K562 (cell line): ENCODE measurements around the gene PTGR1. TPM values are rescaled to one million over a fixed set of nuclear protein-coding genes. Genes with fewer than 3 reads are reported as not detected.

Experiments
- ELF2 ChIP-seq: fragments of 250-450 bp; sonication (Bioruptor Pico); IDR thresholded peaks from 2 replicates; pipeline ENCODE4 v1.5.0; 2021; ENCODE audit warnings: mild to moderate bottlenecking
- ETV5 ChIP-seq: sonication (generic); formaldehyde crosslinking; IDR thresholded peaks from 2 replicates; pipeline ENCODE4 v1.4.0; 2020; ENCODE audit warnings: low read depth, mild to moderate bottlenecking, missing genetic modification reagents
- KLF6 ChIP-seq: fragments of 250-450 bp; sonication (Bioruptor Pico); IDR thresholded peaks from 2 replicates; pipeline ENCODE4 v1.4.0; 2020; ENCODE audit warnings: mild to moderate bottlenecking, moderate library complexity, borderline replicate concordance
- LARP7 ChIP-seq: fragments of 450-650 bp; IDR thresholded peaks from 2 replicates; pipeline ENCODE4 v1.6.1; 2016
- PHF8 ChIP-seq: fragments of 200-600 bp; sonication (generic); IDR thresholded peaks from 2 replicates; pipeline ENCODE4 v1.6.1; 2012; ENCODE audit warnings: mixed run types, mild to moderate bottlenecking, inconsistent platforms, low read length, moderate library complexity, borderline replicate concordance
- POLR2H ChIP-seq: IDR thresholded peaks from 2 replicates; pipeline ENCODE4 v1.6.1; 2016; ENCODE audit warnings: missing genetic modification characterization, low read depth, mild to moderate bottlenecking, control low read depth, missing compliant biosample characterization, moderate library complexity
- SP1 ChIP-seq: sonication (generic); formaldehyde crosslinking; IDR thresholded peaks from 2 replicates; pipeline ENCODE4 v1.8.1; 2022; ENCODE audit warnings: mild to moderate bottlenecking, missing genetic modification reagents
- SREBF2 ChIP-seq: sonication (generic); formaldehyde crosslinking; IDR thresholded peaks from 2 replicates; pipeline ENCODE4 v1.4.0; 2020; ENCODE audit warnings: mild to moderate bottlenecking, missing genetic modification reagents
- ZNF121 ChIP-seq: sonication (generic); formaldehyde crosslinking; conservative IDR thresholded peaks from 2 replicates; pipeline ENCODE4 v1.8.0; 2022; ENCODE audit warnings: missing genetic modification reagents
- ZNF143 ChIP-seq: sonication (generic); formaldehyde crosslinking; IDR thresholded peaks from 2 replicates; pipeline ENCODE4 v1.9.0; 2022; ENCODE audit warnings: mild to moderate bottlenecking, missing genetic modification reagents
- ZNF277 ChIP-seq: fragments of 250-450 bp; sonication (Bioruptor Pico); IDR thresholded peaks from 2 replicates; pipeline ENCODE4 v1.8.0; 2022; ENCODE audit warnings: inconsistent platforms, mild to moderate bottlenecking, moderate library complexity, borderline replicate concordance
- ZNF785 ChIP-seq: fragments of 250-450 bp; sonication (Bioruptor Pico); IDR thresholded peaks from 2 replicates; pipeline ENCODE4 v1.4.0; 2020; ENCODE audit warnings: mild to moderate bottlenecking
- ZNF79 ChIP-seq: fragments of 250-450 bp; sonication (Bioruptor Pico); IDR thresholded peaks from 2 replicates; pipeline ENCODE4 v1.4.0; 2020; ENCODE audit warnings: low read depth, mild to moderate bottlenecking, moderate library complexity
- polyA plus RNA-seq, 8 experiments: library from polyadenylated mRNA; depleted of rRNA in 4 of 8; stranded (reverse) in 5 of 8; unstranded in 3 of 8; fragments of >200 nt; fragmentation: Nextera tagmentation in 2 of 8; fragmentation: Illumina TruSeq in 1 of 8; extraction: Ambion mirVana in 2 of 8; extraction: Trizol in 1 of 8; gene quantifications; 2 replicates each; pipeline versions ENCODE4 v1.2.1 to v1.2.3, GENCODE V29; 2011 to 2014; ENCODE audit warnings: inconsistent platforms in 1 of 8, missing spikeins in 1 of 8
- total RNA-seq, 7 experiments: library from RNA; depleted of rRNA in 6 of 7; stranded (reverse); fragments of >200 nt in 6 of 7; fragmentation: Illumina TruSeq in 2 of 7; extraction: Trizol in 2 of 7; gene quantifications; 2 replicates each; pipeline versions ENCODE4 v1.2.1 to v1.2.3, GENCODE V29; 2011 to 2021; ENCODE audit warnings: low replicate concordance in 1 of 7
- TF ChIP-seq, protein P1 (sequence below), 3 experiments: fragments of 200-800 bp in 1 of 3; fragments of 250-450 bp in 1 of 3; fragments of 450-650 bp in 1 of 3; sonication (Bioruptor Pico) in 1 of 3; sonication (Bioruptor generic) in 1 of 3; formaldehyde crosslinking in 1 of 3; IDR thresholded peaks; 2 replicates each; pipeline versions ENCODE4 v1.6.1 to v1.8.0; 2016 to 2022; ENCODE audit warnings: mild to moderate bottlenecking in 2 of 3, missing genetic modification characterization in 2 of 3, missing compliant biosample characterization in 1 of 3, moderate library complexity in 1 of 3
- TF ChIP-seq, protein P2 (sequence below), 2 experiments: fragments of 450-650 bp in 1 of 2; sonication (generic) in 1 of 2; formaldehyde crosslinking in 1 of 2; IDR thresholded peaks; 2 replicates each; pipeline versions ENCODE4 v1.7.1 to v1.9.0; 2016 to 2022; ENCODE audit warnings: inconsistent platforms in 1 of 2, mild to moderate bottlenecking in 1 of 2, missing genetic modification reagents in 1 of 2

PTGR1 gene
- total and polyA plus RNA-seq, 9 of the 15 experiments (the other 6 are each of a cell fraction or from before 2014, with no cell fraction given), result 0.22 TPM; not detected in 8

- TF ChIP-seq KLF6 (CRISPR knock-in tag) (no peak), ZNF143 (CRISPR knock-in tag) (no peak), PHF8 (peak; percentile 51; the same call in 1 of the 2 replicates), ZNF121 (CRISPR knock-in tag) (no peak), SP1 (CRISPR knock-in tag) (peak; percentile 77; the same call in 1 of the 2 replicates), POLR2H (tag) (no peak), ZNF277 (no peak), ZNF785 (CRISPR knock-in tag) (no peak), ETV5 (CRISPR knock-in tag) (no peak), LARP7 (0 out of 2 replicates have a peak, but pooled peaks have one; percentile 21), ELF2 (no peak), ZNF79 (CRISPR knock-in tag) (no peak), SREBF2 (CRISPR knock-in tag) (0 out of 2 replicates have a peak, but pooled peaks have one; percentile 53)
- TF ChIP-seq, protein P1, sequence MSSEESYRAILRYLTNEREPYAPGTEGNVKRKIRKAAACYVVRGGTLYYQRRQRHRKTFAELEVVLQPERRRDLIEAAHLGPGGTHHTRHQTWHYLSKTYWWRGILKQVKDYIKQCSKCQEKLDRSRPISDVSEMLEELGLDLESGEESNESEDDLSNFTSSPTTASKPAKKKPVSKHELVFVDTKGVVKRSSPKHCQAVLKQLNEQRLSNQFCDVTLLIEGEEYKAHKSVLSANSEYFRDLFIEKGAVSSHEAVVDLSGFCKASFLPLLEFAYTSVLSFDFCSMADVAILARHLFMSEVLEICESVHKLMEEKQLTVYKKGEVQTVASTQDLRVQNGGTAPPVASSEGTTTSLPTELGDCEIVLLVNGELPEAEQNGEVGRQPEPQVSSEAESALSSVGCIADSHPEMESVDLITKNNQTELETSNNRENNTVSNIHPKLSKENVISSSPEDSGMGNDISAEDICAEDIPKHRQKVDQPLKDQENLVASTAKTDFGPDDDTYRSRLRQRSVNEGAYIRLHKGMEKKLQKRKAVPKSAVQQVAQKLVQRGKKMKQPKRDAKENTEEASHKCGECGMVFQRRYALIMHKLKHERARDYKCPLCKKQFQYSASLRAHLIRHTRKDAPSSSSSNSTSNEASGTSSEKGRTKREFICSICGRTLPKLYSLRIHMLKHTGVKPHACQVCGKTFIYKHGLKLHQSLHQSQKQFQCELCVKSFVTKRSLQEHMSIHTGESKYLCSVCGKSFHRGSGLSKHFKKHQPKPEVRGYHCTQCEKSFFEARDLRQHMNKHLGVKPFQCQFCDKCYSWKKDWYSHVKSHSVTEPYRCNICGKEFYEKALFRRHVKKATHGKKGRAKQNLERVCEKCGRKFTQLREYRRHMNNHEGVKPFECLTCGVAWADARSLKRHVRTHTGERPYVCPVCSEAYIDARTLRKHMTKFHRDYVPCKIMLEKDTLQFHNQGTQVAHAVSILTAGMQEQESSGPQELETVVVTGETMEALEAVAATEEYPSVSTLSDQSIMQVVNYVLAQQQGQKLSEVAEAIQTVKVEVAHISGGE (CRISPR knock-in tag; IDR thresholded peaks at IDR 0.05), result peak; percentile 94 to 100 (median 99)
- TF ChIP-seq, protein P2, sequence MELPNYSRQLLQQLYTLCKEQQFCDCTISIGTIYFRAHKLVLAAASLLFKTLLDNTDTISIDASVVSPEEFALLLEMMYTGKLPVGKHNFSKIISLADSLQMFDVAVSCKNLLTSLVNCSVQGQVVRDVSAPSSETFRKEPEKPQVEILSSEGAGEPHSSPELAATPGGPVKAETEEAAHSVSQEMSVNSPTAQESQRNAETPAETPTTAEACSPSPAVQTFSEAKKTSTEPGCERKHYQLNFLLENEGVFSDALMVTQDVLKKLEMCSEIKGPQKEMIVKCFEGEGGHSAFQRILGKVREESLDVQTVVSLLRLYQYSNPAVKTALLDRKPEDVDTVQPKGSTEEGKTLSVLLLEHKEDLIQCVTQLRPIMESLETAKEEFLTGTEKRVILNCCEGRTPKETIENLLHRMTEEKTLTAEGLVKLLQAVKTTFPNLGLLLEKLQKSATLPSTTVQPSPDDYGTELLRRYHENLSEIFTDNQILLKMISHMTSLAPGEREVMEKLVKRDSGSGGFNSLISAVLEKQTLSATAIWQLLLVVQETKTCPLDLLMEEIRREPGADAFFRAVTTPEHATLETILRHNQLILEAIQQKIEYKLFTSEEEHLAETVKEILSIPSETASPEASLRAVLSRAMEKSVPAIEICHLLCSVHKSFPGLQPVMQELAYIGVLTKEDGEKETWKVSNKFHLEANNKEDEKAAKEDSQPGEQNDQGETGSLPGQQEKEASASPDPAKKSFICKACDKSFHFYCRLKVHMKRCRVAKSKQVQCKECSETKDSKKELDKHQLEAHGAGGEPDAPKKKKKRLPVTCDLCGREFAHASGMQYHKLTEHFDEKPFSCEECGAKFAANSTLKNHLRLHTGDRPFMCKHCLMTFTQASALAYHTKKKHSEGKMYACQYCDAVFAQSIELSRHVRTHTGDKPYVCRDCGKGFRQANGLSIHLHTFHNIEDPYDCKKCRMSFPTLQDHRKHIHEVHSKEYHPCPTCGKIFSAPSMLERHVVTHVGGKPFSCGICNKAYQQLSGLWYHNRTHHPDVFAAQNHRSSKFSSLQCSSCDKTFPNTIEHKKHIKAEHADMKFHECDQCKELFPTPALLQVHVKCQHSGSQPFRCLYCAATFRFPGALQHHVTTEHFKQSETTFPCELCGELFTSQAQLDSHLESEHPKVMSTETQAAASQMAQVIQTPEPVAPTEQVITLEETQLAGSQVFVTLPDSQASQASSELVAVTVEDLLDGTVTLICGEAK (IDR thresholded peaks at IDR 0.05), result peak; percentile 98
- TF ChIP-seq, protein P2 (CRISPR knock-in tag; IDR thresholded peaks at IDR 0.05), result no peak
Measured at GRCh38 chr9:111630964-111631213, 31.4 kb upstream of the PTGR1 start (continued).
